Hepatocyte (in vitro differentiated cells): Measurements from ENCODE around the gene FAM83E.
"Not testable (repeated sequence)": the region's sequence is repeated elsewhere in the genome, so short reads cannot be mapped to it uniquely, and the experiment has no call there.

Source experiments
- EZH2 ChIP-seq: fragments of 200-600 bp; sonication (generic); IDR thresholded peaks from 2 replicates; pipeline ENCODE4 v1.6.1; 2016; ENCODE audit warnings: antibody characterized with exemption, mild to moderate bottlenecking, borderline replicate concordance
- TF ChIP-seq, protein P1 (sequence below): fragments of 200-600 bp; sonication (generic); IDR thresholded peaks from 2 replicates; pipeline ENCODE4 v1.5.1; 2016; ENCODE audit warnings: antibody characterized with exemption, mild to moderate bottlenecking; ENCODE audit not compliant: poor library complexity

DNA sequence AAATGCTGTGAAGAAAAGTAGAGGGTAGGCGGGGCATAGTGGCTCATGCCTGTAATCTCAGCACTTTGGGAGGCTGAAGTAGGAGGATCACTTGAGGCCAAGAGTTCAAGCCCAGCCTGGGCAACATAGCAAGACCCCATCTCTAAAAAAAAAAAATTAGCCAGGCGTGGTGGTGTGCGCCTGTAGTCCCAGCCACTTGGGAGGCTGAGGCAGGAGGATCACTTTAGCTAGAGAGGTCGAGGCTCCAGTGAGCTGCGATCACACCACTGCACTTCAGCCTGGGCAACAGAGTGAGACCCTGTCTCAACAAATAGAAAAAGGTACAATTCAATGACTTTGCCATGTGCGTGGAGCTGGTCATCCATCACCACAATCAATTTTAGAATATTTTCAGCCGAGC is 37.0 kb downstream of the FAM83E start:
- not testable (repeated sequence) for TF ChIP-seq EZH2
- TF ChIP-seq, protein P1, sequence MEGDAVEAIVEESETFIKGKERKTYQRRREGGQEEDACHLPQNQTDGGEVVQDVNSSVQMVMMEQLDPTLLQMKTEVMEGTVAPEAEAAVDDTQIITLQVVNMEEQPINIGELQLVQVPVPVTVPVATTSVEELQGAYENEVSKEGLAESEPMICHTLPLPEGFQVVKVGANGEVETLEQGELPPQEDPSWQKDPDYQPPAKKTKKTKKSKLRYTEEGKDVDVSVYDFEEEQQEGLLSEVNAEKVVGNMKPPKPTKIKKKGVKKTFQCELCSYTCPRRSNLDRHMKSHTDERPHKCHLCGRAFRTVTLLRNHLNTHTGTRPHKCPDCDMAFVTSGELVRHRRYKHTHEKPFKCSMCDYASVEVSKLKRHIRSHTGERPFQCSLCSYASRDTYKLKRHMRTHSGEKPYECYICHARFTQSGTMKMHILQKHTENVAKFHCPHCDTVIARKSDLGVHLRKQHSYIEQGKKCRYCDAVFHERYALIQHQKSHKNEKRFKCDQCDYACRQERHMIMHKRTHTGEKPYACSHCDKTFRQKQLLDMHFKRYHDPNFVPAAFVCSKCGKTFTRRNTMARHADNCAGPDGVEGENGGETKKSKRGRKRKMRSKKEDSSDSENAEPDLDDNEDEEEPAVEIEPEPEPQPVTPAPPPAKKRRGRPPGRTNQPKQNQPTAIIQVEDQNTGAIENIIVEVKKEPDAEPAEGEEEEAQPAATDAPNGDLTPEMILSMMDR = not testable (repeated sequence)
